Stimulated activated effector memory CD8-positive, alpha-beta T cell treated with anti-CD3 and anti-CD28 coated beads, Interleukin-12 subunit alpha, Interleukin-12 subunit beta, amount 100 ng/mL, for 72 hours (primary cell): ENCODE measurements around the gene ST8SIA1.
"Not testable (repeated sequence)": the region's sequence is repeated elsewhere in the genome, so short reads cannot be mapped to it uniquely, and the experiment has no call there.

Experiments
- ATAC-seq: fragments of 150-1000 bp; cut with Tn5 transposase; 2 replicates; pipeline ENCODE4 v1.10.0; 2021
- DNase-seq, 2 donors: peaks; one replicate each; pipeline ENCODE4 v3.0.0; 2021 to 2022; ENCODE audit warnings: low spot score in 2 of 2
- H3K27ac Mint-ChIP-seq: one replicate; pipeline ENCODE4 v1.8.0; 2022; ENCODE audit warnings: mild to moderate bottlenecking, mixed read lengths
- H3K36me3 Mint-ChIP-seq: one replicate; pipeline ENCODE4 v1.8.0; 2022; ENCODE audit warnings: mild to moderate bottlenecking, mixed read lengths
- H3K4me1 Mint-ChIP-seq: one replicate; pipeline ENCODE4 v1.8.0; 2022; ENCODE audit warnings: mixed read lengths
- H3K4me3 Mint-ChIP-seq: one replicate; pipeline ENCODE4 v1.8.0; 2022; ENCODE audit warnings: mild to moderate bottlenecking, mixed read lengths
- H3K9me3 Mint-ChIP-seq: one replicate; pipeline ENCODE4 v1.8.0; 2022; ENCODE audit warnings: mixed read lengths

ST8SIA1 gene

GRCh38 chr12:22209422-22209821 lies 125.1 kb downstream of the ST8SIA1 start:
- H3K27ac Mint-ChIP-seq, result no peak overlapping the region
- DNase-seq (no peak), ATAC-seq (no peak)
- H3K36me3 Mint-ChIP-seq, result no peaks in the 10 kb centered on the region
- H3K4me1 Mint-ChIP-seq, result no peaks in the 10 kb centered on the region
- H3K4me3 Mint-ChIP-seq, result no peak overlapping the region
- H3K9me3 Mint-ChIP-seq, result no peaks in the 10 kb centered on the region

DNA sequence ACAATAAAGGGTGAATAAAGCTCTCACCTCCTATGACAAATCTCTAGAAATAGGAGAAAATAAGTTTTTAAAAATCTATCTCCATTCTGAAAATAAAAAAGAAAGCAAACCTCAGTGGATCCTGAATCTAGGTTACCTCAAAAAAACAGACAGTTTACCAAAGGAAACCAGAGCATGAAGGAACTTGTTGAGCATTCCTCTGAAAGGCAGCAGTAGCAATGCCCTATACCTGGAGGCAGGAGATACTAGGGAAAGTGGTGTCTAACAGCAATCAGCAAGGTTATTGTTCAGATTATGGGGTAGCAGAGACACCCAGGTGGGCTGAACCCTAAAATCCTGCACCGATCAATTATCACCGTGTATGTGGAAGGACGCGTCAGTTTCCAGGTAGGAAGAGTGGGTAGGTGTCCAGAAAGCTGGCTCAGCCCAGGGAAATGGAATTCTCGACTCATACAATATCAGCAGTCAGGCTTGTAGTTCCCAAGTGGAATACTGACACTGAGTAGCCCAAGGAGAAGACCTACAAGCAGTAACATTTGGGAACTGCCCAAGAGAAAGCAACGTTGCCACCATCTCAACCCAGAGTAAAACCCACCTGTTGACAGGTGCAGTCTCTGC lies 128.3 kb downstream of the ST8SIA1 start:
- no peak overlapping the region for H3K27ac Mint-ChIP-seq
- H3K4me1 Mint-ChIP-seq, result no peaks in the 10 kb centered on the region
- peaks cover 5% of the 10 kb centered on the region for H3K9me3 Mint-ChIP-seq
- no peak for ATAC-seq
- DNase-seq, result no peak
- H3K4me3 Mint-ChIP-seq, result no peak overlapping the region
- H3K36me3 Mint-ChIP-seq, result no peaks in the 10 kb centered on the region

- H3K36me3 Mint-ChIP-seq, result no peaks in the 10 kb centered on the region
- no peaks in the 10 kb centered on the region for H3K4me1 Mint-ChIP-seq
- ATAC-seq, result no peak
- DNase-seq, result no peak
- no peak overlapping the region for H3K4me3 Mint-ChIP-seq
- no peak overlapping the region for H3K27ac Mint-ChIP-seq
- peaks cover 5% of the 10 kb centered on the region for H3K9me3 Mint-ChIP-seq
These were observed 130.1 kb downstream of the ST8SIA1 start for GRCh38 chr12:22204391-22204790.

GRCh38 chr12:22202847-22203246 lies 131.7 kb downstream of the ST8SIA1 start:
- no peaks in the 10 kb centered on the region for H3K4me1 Mint-ChIP-seq
- no peaks in the 10 kb centered on the region for H3K36me3 Mint-ChIP-seq
- ATAC-seq, result no peak
- no peak for DNase-seq
- H3K27ac Mint-ChIP-seq, result no peak overlapping the region
- H3K4me3 Mint-ChIP-seq, result no peak overlapping the region
- peaks cover 5% of the 10 kb centered on the region for H3K9me3 Mint-ChIP-seq

DNA sequence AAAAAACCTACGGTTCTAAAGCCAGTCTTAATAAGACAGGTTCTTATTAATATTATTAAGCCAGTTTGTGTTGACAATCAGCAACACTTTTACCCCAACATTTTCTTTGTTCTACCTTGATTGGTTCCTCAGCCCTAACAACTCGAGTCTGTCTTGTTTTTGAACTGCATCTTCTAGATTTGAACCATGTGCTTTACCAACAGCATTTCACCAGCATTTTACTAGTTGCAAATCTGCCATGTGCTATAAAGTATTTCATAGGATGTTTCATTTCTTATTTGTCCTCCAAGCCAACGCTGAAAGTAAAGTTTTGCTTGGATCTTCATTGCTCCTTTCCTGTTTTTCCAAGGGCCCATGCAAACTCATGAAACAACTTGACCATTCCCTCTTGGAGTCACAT lies 133.4 kb downstream of the ST8SIA1 start:
- DNase-seq (no peak), ATAC-seq (no peak)
- H3K4me3 Mint-ChIP-seq, result no peak overlapping the region
- no peaks in the 10 kb centered on the region for H3K36me3 Mint-ChIP-seq
- H3K4me1 Mint-ChIP-seq, result no peaks in the 10 kb centered on the region
- no peak overlapping the region for H3K27ac Mint-ChIP-seq
- peaks cover 5% of the 10 kb centered on the region for H3K9me3 Mint-ChIP-seq

DNA sequence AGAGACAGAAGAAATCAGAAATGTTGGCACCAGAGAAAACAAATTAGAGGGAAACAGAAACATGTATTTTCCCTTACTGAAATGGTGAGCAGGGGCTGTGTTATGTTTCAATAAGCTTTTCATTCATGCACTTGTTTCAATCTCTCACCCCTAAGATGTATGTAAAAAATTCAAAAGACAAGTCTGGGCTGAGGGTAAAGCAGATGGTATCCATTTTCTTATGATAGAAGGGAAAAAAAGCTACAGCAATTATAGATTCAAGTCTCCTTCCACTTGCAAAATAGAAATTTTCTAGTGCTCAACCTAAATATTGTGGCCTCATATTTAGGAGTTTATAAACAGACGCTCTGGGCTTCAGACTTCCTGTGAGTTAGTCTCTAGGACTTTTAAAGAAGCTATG lies 138.3 kb downstream of the ST8SIA1 start:
- Mint-ChIP-seq H3K27ac (no peak overlapping the region), H3K36me3 (no peaks in the 10 kb centered on the region), H3K4me3 (no peak overlapping the region), H3K9me3 (no peaks in the 10 kb centered on the region), H3K4me1 (no peaks in the 10 kb centered on the region)
- DNase-seq, result no peak
- no peak for ATAC-seq

DNA sequence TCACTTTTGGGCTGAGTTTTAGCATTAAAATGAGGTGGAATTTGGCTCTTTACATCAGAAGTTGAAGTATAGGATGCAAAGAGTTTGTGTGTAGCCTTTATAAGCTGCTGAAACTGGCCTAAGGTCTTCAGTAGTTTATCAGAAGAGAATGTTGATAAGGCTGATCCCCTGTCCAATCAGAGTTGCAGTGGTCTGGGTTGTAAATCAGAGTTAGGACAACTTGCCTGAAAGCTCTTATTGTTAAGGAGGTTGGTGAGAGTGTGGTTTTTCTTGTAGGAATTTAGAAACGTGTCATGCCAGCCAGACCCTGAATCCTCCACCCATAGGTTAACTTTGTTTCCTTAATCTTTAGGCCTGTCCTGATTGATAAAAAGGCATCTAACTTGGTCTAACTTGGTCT lies 143.5 kb downstream of the ST8SIA1 start:
- H3K36me3 Mint-ChIP-seq, result no peaks in the 10 kb centered on the region
- no peak for DNase-seq
- no peak overlapping the region for H3K4me3 Mint-ChIP-seq
- H3K27ac Mint-ChIP-seq, result no peak overlapping the region
- H3K4me1 Mint-ChIP-seq, result no peaks in the 10 kb centered on the region
- ATAC-seq, result no peak
- no peaks in the 10 kb centered on the region for H3K9me3 Mint-ChIP-seq

DNA sequence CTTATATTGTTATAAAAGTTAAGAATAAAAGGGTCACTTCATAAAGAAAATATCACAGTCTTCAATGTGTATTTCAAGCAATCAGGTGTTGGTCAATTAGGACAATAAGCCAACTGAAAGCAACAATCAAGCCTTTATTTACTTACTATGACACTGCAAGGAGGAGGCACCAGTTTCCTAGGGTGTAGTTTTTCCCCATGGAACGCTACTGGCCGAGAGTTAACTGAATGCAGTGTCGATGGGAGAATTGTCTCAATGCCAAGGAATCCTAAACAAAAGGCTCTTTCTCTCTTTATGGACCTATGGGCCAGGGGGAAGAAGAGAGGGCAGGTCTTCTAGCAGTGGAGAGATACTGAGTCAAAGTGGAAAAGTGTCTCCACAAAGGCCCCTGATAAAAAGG lies 146.1 kb downstream of the ST8SIA1 start:
- DNase-seq, result no peak
- Mint-ChIP-seq H3K36me3 (no peaks in the 10 kb centered on the region), H3K4me3 (no peak overlapping the region), H3K4me1 (no peaks in the 10 kb centered on the region), H3K27ac (no peak overlapping the region), H3K9me3 (no peaks in the 10 kb centered on the region)
- no peak for ATAC-seq

GRCh38 chr12:22180705-22181104 lies 153.8 kb downstream of the ST8SIA1 start:
- ATAC-seq, result no peak
- no peaks in the 10 kb centered on the region for H3K36me3 Mint-ChIP-seq
- H3K4me3 Mint-ChIP-seq, result no peak overlapping the region
- H3K27ac Mint-ChIP-seq, result no peak overlapping the region
- no peak for DNase-seq
- no peaks in the 10 kb centered on the region for H3K4me1 Mint-ChIP-seq
- no peaks in the 10 kb centered on the region for H3K9me3 Mint-ChIP-seq

DNA sequence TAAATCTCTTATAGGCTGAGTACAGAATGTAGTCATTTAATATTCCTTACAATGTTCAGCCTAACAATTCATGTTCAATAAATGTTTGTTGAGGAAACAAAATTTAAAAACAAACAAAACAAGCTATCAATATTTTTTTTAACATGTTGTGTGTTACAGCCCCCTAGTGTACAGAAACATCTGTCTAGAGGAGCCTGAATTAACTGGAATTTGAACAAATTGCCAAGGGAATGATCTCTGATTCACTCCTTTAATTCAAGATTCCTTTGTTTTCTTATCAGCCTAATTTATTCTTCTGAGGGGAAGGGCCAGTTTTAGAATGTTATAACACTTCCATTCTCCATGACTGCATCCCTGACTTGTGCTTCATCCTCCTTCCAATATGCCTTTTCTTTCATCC lies 161.3 kb downstream of the ST8SIA1 start:
- Mint-ChIP-seq H3K4me1 (no peaks in the 10 kb centered on the region), H3K4me3 (no peak overlapping the region), H3K36me3 (no peaks in the 10 kb centered on the region), H3K9me3 (no peaks in the 10 kb centered on the region), H3K27ac (no peak overlapping the region)
- no peak for ATAC-seq
- no peak for DNase-seq

DNA sequence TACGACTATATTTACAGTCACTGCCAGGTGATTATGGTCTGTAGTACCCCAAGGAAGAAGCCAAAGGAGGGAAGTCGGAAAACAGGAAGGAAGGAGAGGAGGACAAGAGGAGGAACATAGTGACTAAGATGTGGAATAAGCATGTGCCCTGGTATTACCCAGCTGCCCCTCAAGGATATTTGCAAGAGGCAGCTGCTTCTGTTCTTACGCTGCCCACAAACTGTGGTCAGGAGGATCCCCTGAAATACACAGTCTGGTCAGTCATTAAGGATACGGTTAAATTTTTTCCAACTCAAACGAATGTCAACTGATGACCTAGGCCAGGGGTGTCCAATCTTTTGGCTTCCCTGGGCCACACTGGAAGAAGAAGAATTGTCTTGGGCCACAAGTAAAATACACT lies 162.0 kb downstream of the ST8SIA1 start:
- no peaks in the 10 kb centered on the region for H3K4me1 Mint-ChIP-seq
- H3K36me3 Mint-ChIP-seq, result no peaks in the 10 kb centered on the region
- H3K4me3 Mint-ChIP-seq, result no peak overlapping the region
- no peak overlapping the region for H3K27ac Mint-ChIP-seq
- no peak for DNase-seq
- no peaks in the 10 kb centered on the region for H3K9me3 Mint-ChIP-seq
- no peak for ATAC-seq

DNA sequence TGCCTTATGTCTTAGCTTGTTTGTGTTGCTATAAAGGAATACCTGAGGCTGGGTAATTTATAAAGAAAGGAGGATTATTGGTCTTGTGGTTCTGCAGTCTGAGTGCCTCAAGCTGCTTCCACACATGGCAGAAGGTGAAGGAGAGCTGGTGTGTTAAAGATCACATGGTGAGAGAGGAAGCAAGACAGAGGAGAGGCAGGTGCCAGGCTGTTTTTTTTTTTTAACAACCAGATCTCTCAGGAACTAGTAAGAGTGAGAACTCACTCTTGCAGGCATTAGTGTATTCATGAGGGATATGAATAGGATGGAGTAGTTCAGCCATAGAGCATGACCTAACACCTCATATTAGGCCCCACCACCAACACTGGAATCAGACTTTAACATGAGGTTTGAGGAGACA lies 165.1 kb downstream of the ST8SIA1 start:
- no peak for ATAC-seq
- Mint-ChIP-seq H3K4me1 (peaks cover under 1% of the 10 kb centered on the region), H3K27ac (no peak overlapping the region), H3K4me3 (no peak overlapping the region), H3K36me3 (no peaks in the 10 kb centered on the region), H3K9me3 (no peaks in the 10 kb centered on the region)
- DNase-seq, result no peak

- Mint-ChIP-seq H3K4me3 (peak overlapping the region; percentile 2), H3K4me1 (peaks cover 7% of the 10 kb centered on the region), H3K27ac (peak overlapping the region; percentile 17), H3K36me3 (no peaks in the 10 kb centered on the region), H3K9me3 (no peaks in the 10 kb centered on the region)
- no peak for ATAC-seq
- DNase-seq, result no peak
These were observed 170.4 kb downstream of the ST8SIA1 start for GRCh38 chr12:22164139-22164538.

DNA sequence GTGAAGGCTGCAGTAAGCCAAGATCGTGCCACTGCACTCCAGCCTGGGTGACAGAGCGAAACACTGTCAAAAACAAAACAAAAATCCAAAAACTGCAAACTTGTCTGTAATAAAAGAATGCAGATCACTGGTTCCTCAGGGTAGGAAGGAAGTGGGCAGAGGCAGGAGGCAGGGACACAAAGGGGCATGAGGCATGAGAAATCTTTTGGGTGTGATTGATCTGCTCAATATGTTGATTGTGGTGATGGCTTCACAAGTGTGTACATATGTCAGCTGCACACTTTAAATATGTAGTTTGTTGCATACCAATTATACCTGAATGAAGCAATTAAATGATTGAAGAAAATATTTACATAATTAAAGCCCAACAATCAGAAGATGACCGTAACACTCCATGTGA lies 170.9 kb downstream of the ST8SIA1 start:
- ATAC-seq (no peak), DNase-seq (no peak)
- Mint-ChIP-seq H3K4me1 (peaks cover 7% of the 10 kb centered on the region), H3K27ac (peak overlapping the region; percentile 17), H3K36me3 (no peaks in the 10 kb centered on the region), H3K4me3 (no peak overlapping the region), H3K9me3 (no peaks in the 10 kb centered on the region)

DNA sequence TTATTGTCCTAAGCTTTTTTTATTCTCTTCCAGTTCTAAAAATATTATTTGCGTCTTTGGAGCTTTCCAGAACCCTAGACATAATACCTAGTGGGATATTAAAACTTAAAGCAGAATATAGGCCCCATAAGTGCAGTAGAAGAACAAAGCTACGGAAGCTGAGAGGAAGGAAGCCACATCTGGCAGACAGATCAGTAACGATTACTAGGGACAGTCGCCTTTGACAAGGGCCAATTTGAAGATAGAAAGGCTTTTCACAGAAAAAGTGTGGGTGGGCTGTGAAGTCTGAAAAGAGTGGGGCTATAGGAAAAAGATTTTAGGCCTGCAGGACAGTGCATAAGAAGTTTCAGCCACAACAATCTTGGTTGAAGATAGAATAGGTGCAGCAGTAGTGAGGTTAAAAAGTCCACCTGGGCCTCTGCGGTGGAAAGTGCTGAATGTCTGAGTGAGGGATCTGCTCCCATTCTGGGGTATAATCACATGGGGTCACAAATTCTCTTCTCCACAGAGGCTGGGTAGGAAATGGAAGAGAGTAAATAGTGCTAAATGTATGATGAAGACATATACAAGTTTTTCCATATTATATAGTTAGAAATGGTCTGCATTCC lies 174.0 kb downstream of the ST8SIA1 start:
- no peak for ATAC-seq
- H3K27ac Mint-ChIP-seq, result no peak overlapping the region

DNA sequence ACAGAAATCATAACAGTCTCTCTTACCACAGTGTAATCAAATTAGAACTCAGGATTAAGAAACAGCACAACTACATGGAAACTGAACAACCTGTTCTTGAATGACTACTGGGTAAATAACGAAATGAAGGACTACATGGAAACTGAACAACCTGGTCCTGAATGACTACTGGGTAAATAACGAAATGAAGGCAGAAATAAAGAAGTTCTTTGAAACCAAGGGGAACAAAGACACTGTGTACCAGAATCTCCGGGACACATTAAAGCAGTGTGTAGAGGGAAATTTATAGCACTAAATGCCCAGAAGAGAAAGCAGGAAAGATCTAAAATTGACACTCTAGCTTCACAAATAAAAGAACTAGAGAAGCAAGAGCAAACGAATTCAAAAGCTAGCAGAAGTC lies 185.2 kb downstream of the ST8SIA1 start:
- not testable (repeated sequence) for H3K27ac Mint-ChIP-seq, ATAC-seq, H3K36me3 Mint-ChIP-seq, H3K4me3 Mint-ChIP-seq, H3K9me3 Mint-ChIP-seq, DNase-seq, H3K4me1 Mint-ChIP-seq

More for the DNA sequence above, 174.0 kb downstream of the ST8SIA1 start:
- Mint-ChIP-seq H3K9me3 (no peaks in the 10 kb centered on the region), H3K4me3 (no peak overlapping the region), H3K4me1 (peaks cover 7% of the 10 kb centered on the region), H3K36me3 (no peaks in the 10 kb centered on the region)
- no peak for DNase-seq

- H3K36me3 Mint-ChIP-seq, H3K4me1 Mint-ChIP-seq, H3K9me3 Mint-ChIP-seq, H3K4me3 Mint-ChIP-seq, DNase-seq, H3K27ac Mint-ChIP-seq: not testable (repeated sequence)
- ATAC-seq, result peak; percentile 40
These were observed 187.8 kb downstream of the ST8SIA1 start for GRCh38 chr12:22146686-22147085.
